GM19328 (cell line): ENCODE measurements around the gene CD48.
"Not testable (repeated sequence)": the region's sequence is repeated elsewhere in the genome, so short reads cannot be mapped to it uniquely, and the experiment has no call there.

Experiments
- ATAC-seq: cut with Tn5 transposase; IDR thresholded peaks from one replicate; pipeline ENCODE4 v1.9.1; 2021; ENCODE audit warnings: mild to moderate bottlenecking, moderate library complexity; ENCODE audit not compliant: unreplicated experiment

CD48 gene

GRCh38 chr1:160656737-160657136 is 54.9 kb downstream of the CD48 start:
- no peak for ATAC-seq

- no peak for ATAC-seq
Measured at GRCh38 chr1:160653620-160654016, 58.0 kb downstream of the CD48 start.

GRCh38 chr1:160652924-160653619 is 58.5 kb downstream of the CD48 start:
- ATAC-seq, result no peak

DNA sequence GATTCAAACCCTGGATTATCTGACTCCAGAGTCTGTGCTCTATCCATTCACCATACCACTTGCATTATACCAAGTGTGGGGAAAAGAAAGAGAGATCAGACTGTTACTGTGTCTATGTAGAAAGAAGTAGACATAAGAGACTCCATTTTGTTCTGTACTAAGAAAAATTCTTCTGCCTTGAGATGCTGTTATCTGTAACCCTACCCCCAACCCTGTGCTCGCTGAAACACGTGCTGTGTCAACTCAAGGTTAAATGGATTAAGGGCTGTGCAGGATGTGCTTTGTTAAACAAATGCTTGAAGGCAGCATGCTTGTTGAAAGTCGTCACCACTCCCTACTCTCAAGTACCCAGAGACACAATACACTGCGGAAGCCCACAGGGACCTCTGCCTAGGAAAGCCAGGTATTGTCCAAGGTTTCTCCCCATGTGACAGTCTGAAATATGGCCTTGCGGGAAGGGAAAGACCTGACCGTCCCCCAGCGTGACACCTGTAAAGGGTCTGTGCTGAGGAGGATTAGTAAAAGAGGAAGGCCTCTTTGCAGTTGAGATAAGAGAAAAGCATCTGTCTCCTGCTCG is 59.5 kb downstream of the CD48 start:
- not testable (repeated sequence) for ATAC-seq

DNA sequence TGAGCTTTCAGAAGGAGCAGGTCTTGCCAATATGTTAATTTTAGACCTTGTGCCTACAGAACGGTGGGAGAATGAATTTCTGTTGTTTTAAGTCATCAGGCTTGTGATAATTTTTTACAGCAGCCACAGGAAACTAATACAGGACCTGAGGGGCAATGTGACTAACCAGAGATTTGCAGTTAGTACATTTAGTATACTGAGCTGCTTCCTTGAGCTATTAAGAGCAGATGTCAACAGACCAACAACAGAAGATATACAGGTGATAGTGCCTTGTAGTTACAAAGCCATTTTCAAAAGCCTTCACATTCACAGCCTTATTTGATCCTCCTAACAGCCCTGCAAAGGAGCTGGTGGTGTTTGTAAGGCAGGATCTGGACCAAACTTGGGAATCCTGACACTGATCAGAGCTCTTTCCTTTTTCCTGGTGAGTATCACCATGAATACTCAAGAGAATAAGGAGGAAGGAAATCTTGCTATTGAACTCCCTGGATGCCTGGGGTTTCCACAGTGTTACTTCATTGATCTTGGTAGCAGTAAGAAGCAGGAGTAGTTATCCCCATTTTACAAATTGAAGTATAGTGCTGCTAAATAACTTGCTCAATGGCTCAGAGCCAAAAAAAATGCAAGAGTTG is 60.1 kb downstream of the CD48 start:
- no peak for ATAC-seq

DNA sequence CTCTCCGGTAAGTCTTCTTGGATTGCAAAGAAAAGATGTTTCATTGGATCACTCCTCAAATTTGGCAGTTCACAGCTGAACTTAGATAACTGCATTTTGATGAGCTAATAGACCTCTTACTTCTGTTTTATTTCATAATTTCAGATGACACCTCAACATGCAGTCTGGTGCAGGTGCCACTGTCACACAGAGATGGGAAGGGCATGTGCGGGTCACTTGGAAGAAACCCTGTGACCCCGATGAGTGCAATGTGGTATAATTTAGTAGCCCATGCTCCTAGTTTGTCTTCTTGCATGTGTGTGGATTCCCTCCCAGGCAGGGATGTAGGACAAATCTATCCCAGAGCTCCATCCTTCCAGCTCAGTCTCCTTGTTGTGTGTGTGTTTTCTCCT is 64.3 kb downstream of the CD48 start:
- no peak for ATAC-seq

DNA sequence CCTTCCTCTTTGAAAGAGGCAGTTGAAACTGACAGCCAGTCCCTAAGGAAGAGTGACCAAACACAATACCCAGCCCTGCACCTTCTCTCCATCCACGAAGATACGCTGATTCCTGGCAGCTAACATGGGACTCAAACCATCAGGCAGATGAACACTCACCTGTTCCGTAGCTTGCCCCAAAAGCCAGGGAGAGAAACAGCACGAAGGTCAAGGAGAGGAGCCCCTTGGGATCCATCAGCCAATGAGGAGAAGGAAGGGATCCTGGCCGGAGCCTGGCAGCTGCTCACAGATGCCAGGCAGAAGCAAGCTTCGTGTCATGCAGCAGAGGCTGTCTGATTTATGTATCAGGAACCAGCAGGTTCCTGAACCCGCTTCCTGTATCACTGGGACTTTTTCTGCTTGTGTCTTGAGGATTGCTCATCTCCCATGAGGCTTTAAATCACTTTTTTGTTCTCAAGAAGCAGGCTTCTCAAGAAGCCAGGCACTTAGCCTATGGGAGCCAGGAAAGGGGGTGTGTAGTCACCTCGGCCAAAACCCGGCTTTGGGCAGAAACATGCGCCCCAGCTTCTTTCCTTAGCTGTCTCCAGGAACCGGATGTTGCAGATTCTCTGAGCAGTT is 64.8 kb downstream of the CD48 start, which contains the start of gene SLAMF1:
SLAMF1 (minus strand) TSS at position 334 of the 618 bp plus-strand sequence; CDS start at position 235, 99 bp downstream.
- peak; percentile 40 for ATAC-seq

- no peak for ATAC-seq
Measured at GRCh38 chr1:160646180-160646579, 65.4 kb downstream of the CD48 start.

DNA sequence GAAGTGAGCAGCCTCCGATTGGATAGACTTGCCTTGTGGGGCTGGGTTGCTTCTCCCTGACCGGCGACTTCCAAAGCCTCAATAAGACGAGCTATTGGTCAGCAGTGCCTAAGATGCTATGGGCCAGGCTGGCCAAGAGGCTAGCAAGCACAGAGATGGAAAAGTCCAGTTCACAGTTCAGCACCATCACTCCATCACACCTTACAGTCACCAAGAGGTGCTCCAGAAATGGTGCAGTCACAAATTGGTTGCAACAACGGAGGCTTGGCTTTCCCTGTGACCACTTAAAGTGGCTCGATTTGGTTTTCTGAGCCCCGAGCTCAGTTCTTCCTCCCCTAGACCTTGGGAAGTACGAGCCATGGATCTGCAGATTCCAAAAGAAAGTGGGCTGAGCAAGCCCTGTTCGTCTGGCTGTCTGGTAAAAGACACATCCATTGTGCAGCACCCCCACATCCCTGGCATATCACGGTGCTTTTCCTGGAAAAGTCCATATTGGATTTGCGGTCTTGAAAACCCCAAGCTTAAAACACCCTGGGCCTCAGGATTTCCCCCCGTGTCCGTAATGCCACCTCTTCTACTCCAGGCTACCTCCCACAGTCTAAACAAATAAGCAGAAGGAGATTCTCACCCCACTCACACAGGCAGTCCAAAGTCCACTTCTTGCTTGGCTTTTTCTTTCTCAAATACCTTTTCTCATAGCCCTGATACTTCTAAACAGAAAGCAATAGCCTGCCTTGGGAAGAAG is 66.1 kb downstream of the CD48 start:
- no peak for ATAC-seq

DNA sequence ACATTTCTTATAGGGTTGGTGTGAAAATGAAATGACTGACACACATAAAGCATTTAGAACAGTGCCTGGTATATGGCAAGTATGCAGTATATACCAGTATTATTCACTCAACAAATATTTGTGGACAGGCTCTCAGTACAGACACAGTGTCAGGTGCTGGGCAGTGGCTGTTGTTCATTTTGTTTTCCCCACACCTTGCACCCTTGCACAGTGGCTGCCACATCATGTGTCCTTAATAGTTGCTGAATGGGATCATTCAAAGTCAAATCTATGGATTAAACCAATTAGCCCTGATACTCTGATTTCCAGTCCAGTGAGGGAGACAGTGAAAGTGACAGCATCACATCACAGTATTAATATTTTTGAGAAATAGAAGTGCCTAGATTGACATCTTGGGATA is 67.2 kb downstream of the CD48 start:
- no peak for ATAC-seq

DNA sequence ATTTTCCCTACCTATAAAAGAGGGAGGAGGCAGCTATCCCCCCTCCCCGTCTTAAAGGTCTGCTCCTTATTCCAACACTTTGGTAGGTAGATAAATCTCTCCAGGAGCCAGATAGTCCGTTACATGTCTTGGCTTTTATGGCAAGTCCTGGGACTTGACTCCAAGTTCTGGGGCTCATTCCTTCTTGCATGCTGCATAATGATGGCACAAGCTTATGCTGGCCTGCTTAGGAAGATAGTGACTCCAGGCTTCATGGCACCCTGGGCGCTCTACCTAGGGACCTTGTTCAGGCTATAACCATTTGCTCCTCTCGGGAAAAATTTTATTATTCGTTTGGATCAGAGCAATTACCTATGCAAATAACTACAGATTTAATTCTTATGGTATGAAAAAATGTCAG is 68.5 kb downstream of the CD48 start:
- no peak for ATAC-seq

DNA sequence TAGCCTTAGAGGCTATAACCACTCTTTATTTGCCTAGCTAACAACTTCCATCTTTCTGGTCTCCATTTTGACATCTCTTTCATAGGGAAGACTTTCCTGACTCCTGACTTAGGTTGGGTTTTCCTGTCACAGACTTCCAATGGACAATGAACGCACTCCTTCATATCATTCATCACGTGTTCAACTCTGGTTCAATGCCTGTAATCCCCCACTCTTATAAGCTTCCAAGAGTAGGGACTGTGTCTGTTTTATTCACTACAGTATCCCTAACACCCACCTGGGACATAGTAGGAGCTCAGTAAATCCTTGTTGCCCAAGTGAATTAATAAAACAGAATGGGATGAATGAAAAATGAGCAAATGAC is 69.4 kb downstream of the CD48 start:
- no peak for ATAC-seq

DNA sequence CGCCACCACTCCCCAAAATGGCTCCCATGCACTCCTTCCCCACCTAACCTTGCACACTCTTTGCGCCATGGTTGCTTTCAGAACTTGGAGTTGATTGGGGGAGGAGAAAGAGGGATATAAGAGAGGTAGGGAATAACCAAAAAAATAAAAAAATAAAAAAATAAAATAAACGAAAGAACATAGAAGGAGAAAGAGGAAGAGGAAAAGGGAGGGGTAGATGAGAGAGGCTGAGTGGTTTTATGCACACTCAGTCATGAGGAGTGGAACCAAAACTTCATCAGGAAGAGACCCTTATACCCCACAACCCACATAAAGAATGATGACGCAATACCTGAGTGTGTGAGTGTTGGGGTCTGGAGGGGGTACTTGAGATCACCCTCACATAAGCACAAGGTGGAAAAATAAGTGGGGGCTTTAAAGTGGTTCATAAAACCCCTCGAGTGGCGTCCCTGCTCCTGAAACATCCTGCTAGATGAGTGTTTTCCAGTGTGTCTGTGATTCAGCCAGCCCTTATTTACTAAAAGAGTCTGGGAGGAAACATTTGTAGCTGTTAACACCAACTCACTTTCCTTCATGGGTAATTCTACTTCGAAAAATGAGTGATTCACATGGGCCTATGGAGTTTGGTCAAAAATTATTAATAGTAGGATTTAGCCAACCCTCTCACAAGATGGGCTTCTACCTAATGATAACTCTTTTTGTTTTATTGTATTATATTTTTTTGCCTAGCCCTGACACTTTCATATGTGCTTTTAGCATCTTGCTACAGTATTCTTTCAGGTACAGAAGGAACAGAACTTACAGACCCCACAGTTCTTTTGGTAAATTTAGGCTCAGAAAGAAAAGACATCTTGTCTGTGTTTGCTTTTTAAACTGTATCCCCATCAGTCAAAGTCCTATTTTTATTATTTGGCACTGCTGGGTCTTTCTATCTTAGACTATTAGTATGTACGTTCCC is 70.0 kb downstream of the CD48 start:
- no peak for ATAC-seq

- no peak for ATAC-seq
Measured at GRCh38 chr1:160640359-160641123, 71.1 kb downstream of the CD48 start.

GRCh38 chr1:160639652-160640051 is 72.0 kb downstream of the CD48 start:
- no peak for ATAC-seq

DNA sequence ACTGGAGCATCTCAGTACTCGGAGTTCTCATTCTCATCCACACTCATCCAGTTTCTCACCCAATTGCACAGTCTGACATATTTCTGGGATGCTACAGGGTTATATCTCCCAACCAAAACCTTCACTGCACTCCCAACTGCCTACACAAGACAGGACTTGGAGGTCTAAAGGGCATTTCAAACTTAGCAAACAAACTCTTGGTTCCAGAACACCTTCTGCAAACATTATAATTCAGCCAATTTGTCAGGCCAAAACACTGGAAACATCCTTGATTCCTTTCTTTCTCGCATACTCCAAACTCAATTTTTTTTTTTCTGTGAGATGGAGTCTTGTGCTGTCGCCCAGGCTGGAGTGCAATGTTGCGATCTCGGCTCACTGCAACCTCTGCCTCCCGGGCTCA is 72.7 kb downstream of the CD48 start:
- ATAC-seq, result no peak

- no peak for ATAC-seq
Measured at GRCh38 chr1:160638540-160638857, 73.1 kb downstream of the CD48 start.

- no peak for ATAC-seq
Measured at GRCh38 chr1:160637821-160638539, 73.6 kb downstream of the CD48 start.

GRCh38 chr1:160637065-160637464 is 74.6 kb downstream of the CD48 start:
- no peak for ATAC-seq
